Measurements from ENCODE around the gene GNG14. TPM values are rescaled to one million over a fixed set of nuclear protein-coding genes. Genes with fewer than 3 reads are reported as not detected.
"Not testable (repeated sequence)": the region's sequence is repeated elsewhere in the genome, so short reads cannot be mapped to it uniquely, and the experiment has no call there.

GNG14 gene
- total RNA-seq, 1 donor from 2014 or later: not detected

GRCh38 chr19:12675399-12675798, 12.4 kb upstream of the GNG14 start:
- Mint-ChIP-seq H3K36me3 (ENCODE audit: insufficient read depth) (peaks cover 24% of the 10 kb centered on the region), H3K27ac (no peak overlapping the region), H3K4me3 (ENCODE audit: low read depth) (no peak overlapping the region), H3K4me1 (ENCODE audit: low read depth) (peaks cover 3% of the 10 kb centered on the region), H3K9me3 (ENCODE audit: low read depth) (no peaks in the 10 kb centered on the region), H3K27me3 (no peaks in the 10 kb centered on the region)
- DNase-seq (ENCODE audit: low spot score, unreplicated experiment): no peak
- no peak for TF ChIP-seq CTCF (IDR thresholded peaks at IDR 0.05; ENCODE audit: unreplicated experiment)

GRCh38 chr19:12675940-12676339, 11.9 kb upstream of the GNG14 start:
- peaks cover 4% of the 10 kb centered on the region for H3K4me1 Mint-ChIP-seq (ENCODE audit: low read depth)
- no peak overlapping the region for H3K4me3 Mint-ChIP-seq (ENCODE audit: low read depth)
- H3K27me3 Mint-ChIP-seq: no peaks in the 10 kb centered on the region
- no peak for TF ChIP-seq CTCF (IDR thresholded peaks at IDR 0.05; ENCODE audit: unreplicated experiment)
- H3K27ac Mint-ChIP-seq: peak overlapping the region; percentile 88
- no peak for DNase-seq (ENCODE audit: low spot score, unreplicated experiment)
- peaks cover 25% of the 10 kb centered on the region for H3K36me3 Mint-ChIP-seq (ENCODE audit: insufficient read depth)
- H3K9me3 Mint-ChIP-seq (ENCODE audit: low read depth): no peaks in the 10 kb centered on the region

- peaks cover 28% of the 10 kb centered on the region for H3K36me3 Mint-ChIP-seq (ENCODE audit: insufficient read depth)
Measured at GRCh38 chr19:12676384-12676792, 11.4 kb upstream of the GNG14 start.

GRCh38 chr19:12676928-12677327, 10.9 kb upstream of the GNG14 start:
- H3K27me3 Mint-ChIP-seq: no peaks in the 10 kb centered on the region
- peak overlapping the region; percentile 88 for H3K27ac Mint-ChIP-seq
- DNase-seq (ENCODE audit: low spot score, unreplicated experiment): no peak
- no peak for TF ChIP-seq CTCF (IDR thresholded peaks at IDR 0.05; ENCODE audit: unreplicated experiment)
- no peaks in the 10 kb centered on the region for H3K9me3 Mint-ChIP-seq (ENCODE audit: low read depth)
- H3K4me3 Mint-ChIP-seq (ENCODE audit: low read depth): no peak overlapping the region
- H3K36me3 Mint-ChIP-seq (ENCODE audit: insufficient read depth): peaks cover 27% of the 10 kb centered on the region
- peaks cover 7% of the 10 kb centered on the region for H3K4me1 Mint-ChIP-seq (ENCODE audit: low read depth)

More at GRCh38 chr19:12676384-12676792, 11.4 kb upstream of the GNG14 start:
- no peak overlapping the region for H3K4me3 Mint-ChIP-seq (ENCODE audit: low read depth)
- DNase-seq (ENCODE audit: low spot score, unreplicated experiment): peak; percentile 88
- no peaks in the 10 kb centered on the region for H3K9me3 Mint-ChIP-seq (ENCODE audit: low read depth)
- peaks cover 8% of the 10 kb centered on the region for H3K4me1 Mint-ChIP-seq (ENCODE audit: low read depth)
- no peaks in the 10 kb centered on the region for H3K27me3 Mint-ChIP-seq
- H3K27ac Mint-ChIP-seq: peak overlapping the region; percentile 88
- peak; percentile 89 for TF ChIP-seq CTCF (IDR thresholded peaks at IDR 0.05; ENCODE audit: unreplicated experiment)

GRCh38 chr19:12678039-12678438, 9.8 kb upstream of the GNG14 start:
- H3K4me3 Mint-ChIP-seq (ENCODE audit: low read depth); H3K27me3 Mint-ChIP-seq: not testable (repeated sequence)

GRCh38 chr19:12680034-12680433, 7.8 kb upstream of the GNG14 start:
- Mint-ChIP-seq H3K27ac (no peak overlapping the region), H3K4me1 (ENCODE audit: low read depth) (peaks cover 5% of the 10 kb centered on the region), H3K4me3 (ENCODE audit: low read depth) (peak overlapping the region; percentile 50), H3K27me3 (no peaks in the 10 kb centered on the region), H3K36me3 (ENCODE audit: insufficient read depth) (peaks cover 15% of the 10 kb centered on the region), H3K9me3 (ENCODE audit: low read depth) (no peaks in the 10 kb centered on the region)
- no peak for DNase-seq (ENCODE audit: low spot score, unreplicated experiment)
- no peak for TF ChIP-seq CTCF (IDR thresholded peaks at IDR 0.05; ENCODE audit: unreplicated experiment)

More at GRCh38 chr19:12678039-12678438, 9.8 kb upstream of the GNG14 start:
- H3K27ac Mint-ChIP-seq; DNase-seq (ENCODE audit: low spot score, unreplicated experiment); H3K4me1 Mint-ChIP-seq (ENCODE audit: low read depth); H3K9me3 Mint-ChIP-seq (ENCODE audit: low read depth): not testable (repeated sequence)
- peaks cover 22% of the 10 kb centered on the region for H3K36me3 Mint-ChIP-seq (ENCODE audit: insufficient read depth)

Measured in progenitor cell of endocrine pancreas (in vitro differentiated cells).